HepG2 (cell line): ENCODE data around the gene LOXL3. TPM values are rescaled to one million over a fixed set of nuclear protein-coding genes. Genes with fewer than 3 reads are reported as not detected.
A peak's percentile ranks its signal among the peaks of the same experiment; 100 is the strongest.

Experiments used
- CBX1 ChIP-seq: IDR thresholded peaks from one replicate; pipeline ENCODE4 v1.6.1; 2016; ENCODE audit warnings: antibody characterized with exemption, low read depth
- CSRNP1 ChIP-seq: sonication (generic); formaldehyde crosslinking; IDR thresholded peaks from 2 replicates; pipeline ENCODE4 v1.8.1; 2023; ENCODE audit warnings: mild to moderate bottlenecking, missing genetic modification reagents
- EP300 ChIP-seq, 3 experiments: sonication (generic) in 1 of 3; formaldehyde crosslinking in 1 of 3; IDR thresholded peaks; 2 replicates each; pipeline versions ENCODE4 v1.5.1 to v1.6.1; 2011 to 2020; ENCODE audit warnings: low read depth in 2 of 3, low read length in 2 of 3, borderline replicate concordance in 1 of 3, improper control_type of control experiment in 1 of 3, mild to moderate bottlenecking in 1 of 3, missing genetic modification reagents in 1 of 3, moderate library complexity in 1 of 3
- HINFP ChIP-seq: sonication (generic); formaldehyde crosslinking; IDR thresholded peaks from 2 replicates; pipeline ENCODE4 v1.4.0; 2020; ENCODE audit warnings: low read depth, mild to moderate bottlenecking, missing genetic modification reagents
- KDM3A ChIP-seq: IDR thresholded peaks from 2 replicates; pipeline ENCODE4 v1.6.1; 2018; ENCODE audit warnings: low read depth, missing compliant biosample characterization
- LCORL ChIP-seq, 2 experiments: fragments of 450-650 bp in 1 of 2; sonication (generic) in 1 of 2; formaldehyde crosslinking in 1 of 2; IDR thresholded peaks; 2 replicates each; pipeline versions ENCODE4 v1.5.0 to v1.6.1; 2017 to 2020; ENCODE audit warnings: antibody characterized with exemption in 1 of 2, missing genetic modification reagents in 1 of 2
- MEIS2 ChIP-seq: sonication (generic); formaldehyde crosslinking; IDR thresholded peaks from 2 replicates; pipeline ENCODE4 v1.9.0; 2021; ENCODE audit warnings: mild to moderate bottlenecking, missing genetic modification reagents
- MYNN ChIP-seq: sonication (generic); formaldehyde crosslinking; IDR thresholded peaks from 2 replicates; pipeline ENCODE4 v1.4.0; 2020; ENCODE audit warnings: mild to moderate bottlenecking, low read depth, missing genetic modification reagents
- NR2F6 ChIP-seq, 2 experiments: IDR thresholded peaks; 2 replicates each; pipeline ENCODE4 v1.6.1; 2016; ENCODE audit warnings: antibody characterized with exemption in 1 of 2, mild to moderate bottlenecking in 1 of 2
- PATZ1 ChIP-seq: sonication (generic); formaldehyde crosslinking; IDR thresholded peaks from 2 replicates; pipeline ENCODE4 v1.4.0; 2020; ENCODE audit warnings: missing genetic modification reagents
- PPARG ChIP-seq: conservative IDR thresholded peaks from 2 replicates; pipeline ENCODE4 v1.6.1; 2016; ENCODE audit warnings: missing biosample characterization, missing genetic modification reagents
- SAP130 ChIP-seq: IDR thresholded peaks from 2 replicates; pipeline ENCODE4 v1.6.1; 2016; ENCODE audit warnings: low read depth
- SYNCRIP ChIP-seq: fragments of 200-400 bp; formaldehyde crosslinking; IDR thresholded peaks from 2 replicates; pipeline ENCODE4 v1.6.1; 2018; ENCODE audit warnings: mild to moderate bottlenecking, low read depth, low read length; ENCODE audit not compliant: insufficient read depth
- TCF7 ChIP-seq: sonication (generic); IDR thresholded peaks from 2 replicates; pipeline ENCODE4 v1.6.1; 2016; ENCODE audit warnings: antibody characterized with exemption, low read depth
- TGIF2 ChIP-seq: IDR thresholded peaks from 2 replicates; pipeline ENCODE4 v1.6.1; 2016; ENCODE audit warnings: control low read depth, missing compliant biosample characterization
- ZGPAT ChIP-seq: IDR thresholded peaks from 2 replicates; pipeline ENCODE4 v1.6.1; 2016; ENCODE audit warnings: mild to moderate bottlenecking
- ZMYM2 ChIP-seq: sonication (generic); formaldehyde crosslinking; IDR thresholded peaks from 2 replicates; pipeline ENCODE4 v1.8.0; 2022; ENCODE audit warnings: mild to moderate bottlenecking, missing genetic modification reagents
- ZNF10 ChIP-seq: sonication (generic); formaldehyde crosslinking; IDR thresholded peaks from 2 replicates; pipeline ENCODE4 v1.4.0; 2020; ENCODE audit warnings: mild to moderate bottlenecking, low read depth, missing genetic modification reagents, borderline replicate concordance
- ZNF296 ChIP-seq: sonication (generic); formaldehyde crosslinking; conservative IDR thresholded peaks from 2 replicates; pipeline ENCODE4 v1.5.0; 2020; ENCODE audit warnings: mild to moderate bottlenecking, missing genetic modification reagents
- ZNF354B ChIP-seq: sonication (generic); formaldehyde crosslinking; IDR thresholded peaks from 2 replicates; pipeline ENCODE4 v1.8.0; 2022; ENCODE audit warnings: mild to moderate bottlenecking, missing genetic modification reagents
- ZNF746 ChIP-seq: sonication (generic); formaldehyde crosslinking; IDR thresholded peaks from 2 replicates; pipeline ENCODE4 v1.8.0; 2022; ENCODE audit warnings: mild to moderate bottlenecking, missing genetic modification reagents
- ZNF792 ChIP-seq: IDR thresholded peaks from 2 replicates; pipeline ENCODE4 v1.6.1; 2016
- polyA plus RNA-seq, 8 experiments: library from polyadenylated mRNA; depleted of rRNA in 3 of 8; stranded (reverse) in 7 of 8; unstranded in 1 of 8; fragments of >200 nt; fragmentation: Illumina TruSeq in 4 of 8; extraction: Trizol in 4 of 8; gene quantifications; 2 replicates each; pipeline versions ENCODE4 v1.2.1 to v1.2.3, GENCODE V29; 2011 to 2016; ENCODE audit warnings: low read depth in 4 of 8, missing spikeins in 1 of 8, mixed read lengths in 1 of 8; ENCODE audit not compliant: insufficient read depth in 1 of 8
- total RNA-seq, 5 experiments: library from RNA; depleted of rRNA; stranded (reverse); fragments of >200 nt; fragmentation: Illumina TruSeq; extraction: Trizol; gene quantifications; 2 replicates each; pipeline ENCODE4 v1.2.3, GENCODE V29; 2016; ENCODE audit warnings: low read depth in 1 of 5

The LOXL3 gene
- total and polyA plus RNA-seq, 2 of the 13 experiments (the other 11 are each of a cell fraction or from before 2014, with no cell fraction given): 0.55 to 6.5 TPM

- TF ChIP-seq CBX1: peak; percentile 88
- peak; percentile 97; the same call in 1 of the 2 replicates for TF ChIP-seq HINFP (CRISPR knock-in tag)
- peak; percentile 53; the same call in 1 of the 2 replicates for TF ChIP-seq PATZ1 (CRISPR knock-in tag)
- peak; percentile 53; the same call in 1 of the 2 replicates for TF ChIP-seq NR2F6 (IDR thresholded peaks at IDR 0.05)
- TF ChIP-seq NR2F6 (CRISPR knock-in tag; IDR thresholded peaks at IDR 0.05): peak; percentile 56; the same call in 1 of the 2 replicates
- 0 out of 2 replicates have a peak, but pooled peaks have one; percentile 78 for TF ChIP-seq CSRNP1 (CRISPR knock-in tag)
- TF ChIP-seq ZNF10 (CRISPR knock-in tag): no peak
- peak; percentile 32; the same call in 1 of the 2 replicates for TF ChIP-seq MEIS2 (CRISPR knock-in tag)
- no peak for TF ChIP-seq ZNF296
- peak; percentile 63 for TF ChIP-seq PPARG (CRISPR knock-in tag)
- TF ChIP-seq LCORL (IDR thresholded peaks at IDR 0.05): no peak
- peak; percentile 83 for TF ChIP-seq LCORL (CRISPR knock-in tag; IDR thresholded peaks at IDR 0.05)
- peak; percentile 91 for TF ChIP-seq ZGPAT (CRISPR knock-in tag)
- peak; percentile 84 for TF ChIP-seq TGIF2 (CRISPR knock-in tag)
- TF ChIP-seq ZNF792 (CRISPR knock-in tag): no peak; the same call in 1 of the 2 replicates
- no peak for TF ChIP-seq ZMYM2 (CRISPR knock-in tag)
- TF ChIP-seq EP300 (IDR thresholded peaks at IDR 0.05; ENCODE audit: low read depth in 2 of 2, low read length in 2 of 2): 0 out of 4 replicates have a peak, but pooled peaks of 1 of the 2 experiments have one; percentile 31
- 0 out of 2 replicates have a peak, but pooled peaks have one; percentile 30 for TF ChIP-seq EP300 (CRISPR knock-in tag; IDR thresholded peaks at IDR 0.05; ENCODE audit: borderline replicate concordance)
- TF ChIP-seq SAP130 (CRISPR knock-in tag): peak; percentile 99
- peak; percentile 72 for TF ChIP-seq KDM3A
- no peak for TF ChIP-seq MYNN (CRISPR knock-in tag)
- 0 out of 2 replicates have a peak, but pooled peaks have one; percentile 69 for TF ChIP-seq ZNF354B (CRISPR knock-in tag)
- TF ChIP-seq SYNCRIP: no peak
- TF ChIP-seq TCF7: 0 out of 2 replicates have a peak, but pooled peaks have one; percentile 32
- TF ChIP-seq ZNF746 (CRISPR knock-in tag): peak; percentile 91; the same call in 1 of the 2 replicates
These were observed 70.7 kb downstream of the LOXL3 start, which contains the start of the genes CCDC142 and TTC31 (continued) for GRCh38 chr2:74482801-74483674.
